ENCODE data around the gene CBX1.

- TF ChIP-seq, protein P1, sequence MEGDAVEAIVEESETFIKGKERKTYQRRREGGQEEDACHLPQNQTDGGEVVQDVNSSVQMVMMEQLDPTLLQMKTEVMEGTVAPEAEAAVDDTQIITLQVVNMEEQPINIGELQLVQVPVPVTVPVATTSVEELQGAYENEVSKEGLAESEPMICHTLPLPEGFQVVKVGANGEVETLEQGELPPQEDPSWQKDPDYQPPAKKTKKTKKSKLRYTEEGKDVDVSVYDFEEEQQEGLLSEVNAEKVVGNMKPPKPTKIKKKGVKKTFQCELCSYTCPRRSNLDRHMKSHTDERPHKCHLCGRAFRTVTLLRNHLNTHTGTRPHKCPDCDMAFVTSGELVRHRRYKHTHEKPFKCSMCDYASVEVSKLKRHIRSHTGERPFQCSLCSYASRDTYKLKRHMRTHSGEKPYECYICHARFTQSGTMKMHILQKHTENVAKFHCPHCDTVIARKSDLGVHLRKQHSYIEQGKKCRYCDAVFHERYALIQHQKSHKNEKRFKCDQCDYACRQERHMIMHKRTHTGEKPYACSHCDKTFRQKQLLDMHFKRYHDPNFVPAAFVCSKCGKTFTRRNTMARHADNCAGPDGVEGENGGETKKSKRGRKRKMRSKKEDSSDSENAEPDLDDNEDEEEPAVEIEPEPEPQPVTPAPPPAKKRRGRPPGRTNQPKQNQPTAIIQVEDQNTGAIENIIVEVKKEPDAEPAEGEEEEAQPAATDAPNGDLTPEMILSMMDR (IDR thresholded peaks at IDR 0.05; ENCODE audit: insufficient read depth, low read depth, low read length) = no peak
- no peak for TF ChIP-seq EZH2 (IDR thresholded peaks at IDR 0.05; ENCODE audit: insufficient read depth, low read length)
Measured at GRCh38 chr17:48045316-48046001, 55.8 kb downstream of the CBX1 start.
